DOHH2 (cell line): ENCODE results near the gene WASF2.

Experiments used
- CTCF ChIP-seq: fragments of 200-600 bp; sonication (generic); IDR thresholded peaks from one replicate; pipeline ENCODE4 v1.5.1; 2014; ENCODE audit warnings: antibody characterized with exemption, mild to moderate bottlenecking, low read depth, low read length; ENCODE audit not compliant: poor library complexity, severe bottlenecking
- EZH2phosphoT487 ChIP-seq: fragments of 200-600 bp; sonication (generic); IDR thresholded peaks from 2 replicates; pipeline ENCODE4 v1.6.1; 2017; ENCODE audit warnings: borderline replicate concordance, mild to moderate bottlenecking, antibody characterized with exemption, low read length, moderate library complexity, mixed read lengths

GRCh38 chr1:27529704-27530018 is 39.7 kb upstream of the WASF2 start:
- no peak for TF ChIP-seq EZH2phosphoT487
- TF ChIP-seq CTCF, result no peak
